Activated T-cell treated with anti-CD3 and anti-CD28 coated beads for 48 hours (primary cell): ENCODE results near the gene KRT33B.
"Not testable (repeated sequence)": the region's sequence is repeated elsewhere in the genome, so short reads cannot be mapped to it uniquely, and the experiment has no call there.

Experiments used
- DNase-seq: peaks from one replicate; pipeline ENCODE4 v3.0.0-alpha.2; 2020; ENCODE audit warnings: low read depth

Gene KRT33B

DNA sequence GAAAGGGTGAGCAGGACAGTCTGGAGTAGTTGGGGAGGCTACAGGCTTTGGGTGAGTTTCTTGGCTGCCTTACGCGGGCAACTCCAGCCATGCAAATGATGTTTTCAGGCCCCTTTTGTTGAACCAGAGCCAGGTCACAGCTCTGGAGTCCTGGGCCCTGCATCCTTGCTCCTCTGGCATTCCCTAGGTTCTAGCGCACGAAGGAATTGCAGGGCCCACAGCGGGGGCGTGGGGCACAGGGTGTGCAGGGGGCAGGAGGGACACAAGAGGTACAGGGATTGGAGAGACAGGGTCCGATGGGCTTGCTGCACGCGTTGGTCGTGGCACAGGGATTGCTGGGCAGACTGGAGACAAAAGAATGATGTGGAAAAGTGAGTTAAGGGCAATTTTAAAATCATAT, 24.2 kb upstream of the KRT33B start:
- DNase-seq: no peak

DNA sequence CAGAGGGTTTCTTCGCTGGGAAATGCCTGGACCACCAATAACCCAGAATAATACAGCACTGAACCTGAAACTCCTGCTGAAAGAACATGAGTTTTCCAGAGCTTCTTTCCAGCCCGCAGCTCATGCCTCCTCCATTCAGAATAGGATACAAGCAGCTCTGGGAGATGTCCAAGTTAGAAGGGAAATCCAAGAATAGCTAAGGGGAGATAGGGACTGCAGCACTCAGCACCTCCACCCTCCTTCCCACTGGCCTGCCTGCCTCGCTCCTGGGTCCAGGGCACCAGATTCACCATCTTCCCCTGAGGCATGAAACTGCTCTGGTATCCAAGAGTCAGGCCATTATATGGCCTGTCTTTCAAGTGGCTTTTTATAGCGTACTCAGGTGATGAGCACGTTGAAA, 23.7 kb upstream of the KRT33B start:
- DNase-seq: no peak

- DNase-seq: no peak
Observed at GRCh38 chr17:41392278-41392677, 22.7 kb upstream of the KRT33B start.

DNA sequence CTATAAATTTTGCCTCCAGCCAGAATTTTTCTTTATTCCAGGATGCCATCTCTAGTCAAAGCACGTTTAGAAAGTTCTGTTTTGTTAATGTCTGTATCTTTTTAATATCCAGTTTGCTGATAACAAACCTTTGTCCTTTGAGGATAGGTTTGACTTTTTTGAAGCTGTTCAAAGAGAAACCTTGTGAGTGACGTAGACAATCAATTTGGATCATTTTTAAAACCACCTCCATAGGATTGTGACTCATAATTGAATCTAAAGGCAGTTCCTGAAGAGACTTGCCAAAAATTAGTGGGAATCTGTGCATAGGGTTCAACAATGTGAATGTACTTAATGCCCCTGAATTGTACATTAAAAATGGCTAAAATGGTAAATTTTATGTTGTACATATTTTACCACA, 21.9 kb upstream of the KRT33B start:
- DNase-seq: no peak

- DNase-seq: no peak
Observed at GRCh38 chr17:41390411-41390938, 20.9 kb upstream of the KRT33B start.

GRCh38 chr17:41387670-41388069, 18.1 kb upstream of the KRT33B start:
- no peak for DNase-seq

DNA sequence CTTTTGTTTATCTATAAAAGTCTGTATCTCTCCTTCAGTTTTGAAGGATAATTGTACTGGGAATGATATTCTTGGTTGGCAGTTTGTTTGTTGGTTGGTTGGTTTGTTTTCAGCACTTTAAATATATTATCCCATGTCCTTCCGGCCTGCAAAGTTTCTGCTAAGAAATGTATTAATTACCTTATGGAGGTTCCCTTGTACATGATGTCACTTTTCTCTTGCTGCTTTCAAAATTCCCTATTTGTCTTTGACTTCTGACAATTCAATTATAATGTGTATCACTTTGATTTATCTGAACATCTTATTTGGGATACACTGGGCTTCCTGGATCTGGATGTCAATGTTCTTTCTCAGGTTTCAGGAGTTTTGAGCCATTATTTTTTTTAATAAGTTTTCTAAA, 16.6 kb upstream of the KRT33B start:
- DNase-seq: no peak

GRCh38 chr17:41383690-41384089, 14.1 kb upstream of the KRT33B start:
- no peak for DNase-seq

- no peak for DNase-seq
Observed at GRCh38 chr17:41382394-41382793, 12.8 kb upstream of the KRT33B start.

DNA sequence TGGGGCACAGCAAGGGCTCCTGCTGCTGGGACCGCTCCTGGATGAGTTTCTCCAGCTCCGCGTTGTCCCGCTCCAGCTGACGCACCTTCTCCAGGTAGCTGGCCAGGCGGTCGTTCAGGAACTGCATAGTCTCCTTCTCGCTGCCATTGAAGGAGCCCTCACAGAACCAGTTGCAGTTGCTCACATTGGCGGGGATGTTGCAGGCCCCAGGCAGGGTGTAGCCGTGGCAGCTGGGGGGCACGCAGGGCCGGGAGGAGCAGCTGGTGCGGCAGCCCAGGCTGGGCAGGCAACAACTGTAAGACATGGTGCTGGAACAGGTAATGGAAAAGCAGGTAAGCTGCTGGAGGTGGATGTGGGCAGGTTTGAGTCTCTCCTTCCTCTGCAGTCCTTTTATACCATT, 12.3 kb upstream of the KRT33B start, which contains the start of gene KRT34:
Gene KRT34, minus strand, starts transcription at position 364 of the 400 bp plus-strand sequence. Its CDS starts 60 bp downstream, at position 304.
- DNase-seq: not testable (repeated sequence)

DNA sequence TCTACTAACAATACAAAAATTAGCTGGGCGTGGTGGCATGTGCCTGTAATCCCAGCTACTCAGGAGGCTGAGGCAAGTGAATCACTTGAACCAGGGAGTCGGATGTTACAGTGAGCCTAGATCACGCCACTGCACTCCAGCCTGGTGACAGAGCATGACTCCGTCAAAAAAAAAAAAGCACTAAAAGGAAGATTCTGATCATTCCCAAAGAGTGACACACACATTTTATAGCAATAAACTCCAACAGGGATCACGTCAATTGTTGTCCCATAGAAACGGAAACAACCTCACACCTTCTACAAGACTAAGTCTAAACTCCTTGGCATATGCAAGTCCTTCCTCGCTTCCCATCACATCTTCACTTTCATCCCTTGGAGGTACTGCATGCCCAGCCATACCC, 10.5 kb upstream of the KRT33B start:
- DNase-seq: not testable (repeated sequence)

GRCh38 chr17:41377546-41377945, 7.9 kb upstream of the KRT33B start:
- no peak for DNase-seq

DNA sequence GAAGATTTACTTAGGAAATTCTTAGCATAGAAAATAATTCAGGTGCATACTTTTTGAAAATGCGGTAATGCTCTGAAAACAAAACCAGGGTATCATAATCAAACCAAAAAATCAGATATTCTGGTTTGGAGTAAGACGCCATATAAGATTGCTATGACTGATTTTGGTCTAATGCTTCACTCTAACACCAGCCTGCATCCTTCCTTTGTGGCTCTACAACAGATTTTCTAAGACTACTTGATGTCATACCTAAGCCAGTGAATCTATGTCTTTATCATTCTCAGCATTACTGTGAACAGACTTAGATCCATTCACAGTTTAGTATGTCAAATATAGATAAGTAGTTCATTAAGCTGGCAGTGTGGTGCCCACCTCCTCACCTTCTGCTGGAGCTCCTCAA, 590 bp downstream of the KRT33B start:
- no peak for DNase-seq

DNA sequence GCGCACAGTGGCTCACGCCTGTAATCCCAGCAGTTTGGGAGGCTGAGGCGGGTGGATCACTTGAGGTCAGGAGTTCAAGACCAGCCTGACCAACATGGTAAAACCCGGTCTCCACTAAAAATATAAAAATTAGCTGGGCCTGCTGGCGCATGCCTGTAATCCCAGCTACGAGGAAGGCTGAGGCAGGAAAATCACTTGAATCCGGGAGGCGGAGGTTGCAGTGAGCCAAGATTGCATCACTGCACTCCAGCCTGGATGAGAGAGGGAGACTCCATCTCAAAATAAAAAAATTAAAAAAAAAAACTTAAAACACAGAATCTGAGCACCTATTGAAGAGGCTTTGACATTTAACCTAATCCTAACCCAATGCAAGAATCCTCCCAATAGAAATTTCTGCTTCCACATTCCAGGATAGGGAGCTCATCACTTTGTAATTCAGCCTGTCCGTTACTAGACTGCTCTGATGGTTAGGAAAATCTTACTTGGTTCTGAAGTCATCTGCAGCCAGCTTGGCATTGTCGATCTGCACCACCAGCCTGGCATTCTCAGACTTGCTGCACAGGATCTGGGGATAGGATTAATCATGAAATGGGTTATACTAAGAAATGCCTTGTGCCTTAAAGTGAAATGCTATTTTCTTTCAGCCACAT, 2.1 kb downstream of the KRT33B start:
- DNase-seq: no peak

- DNase-seq: no peak
Observed at GRCh38 chr17:41366070-41366469, 3.5 kb downstream of the KRT33B start.

DNA sequence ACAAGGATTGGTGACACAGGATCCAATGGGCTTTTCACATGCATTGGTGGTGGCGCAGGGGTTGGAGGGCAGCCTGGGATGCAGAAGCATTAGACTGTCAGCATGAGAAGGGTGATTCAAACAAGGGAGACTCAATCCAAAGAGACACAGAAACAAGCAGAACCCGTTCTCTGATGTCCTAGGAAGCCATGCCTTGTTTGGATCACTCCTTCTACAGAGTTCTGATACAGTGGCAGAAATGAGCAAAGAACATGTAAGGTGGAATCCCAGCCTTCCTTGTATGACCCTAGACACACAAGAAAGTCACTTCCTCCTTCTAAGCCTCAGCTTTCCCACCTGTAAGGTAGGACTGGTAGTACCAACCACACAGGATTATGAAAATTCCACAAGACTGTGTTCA, 5.7 kb downstream of the KRT33B start:
- no peak for DNase-seq

DNA sequence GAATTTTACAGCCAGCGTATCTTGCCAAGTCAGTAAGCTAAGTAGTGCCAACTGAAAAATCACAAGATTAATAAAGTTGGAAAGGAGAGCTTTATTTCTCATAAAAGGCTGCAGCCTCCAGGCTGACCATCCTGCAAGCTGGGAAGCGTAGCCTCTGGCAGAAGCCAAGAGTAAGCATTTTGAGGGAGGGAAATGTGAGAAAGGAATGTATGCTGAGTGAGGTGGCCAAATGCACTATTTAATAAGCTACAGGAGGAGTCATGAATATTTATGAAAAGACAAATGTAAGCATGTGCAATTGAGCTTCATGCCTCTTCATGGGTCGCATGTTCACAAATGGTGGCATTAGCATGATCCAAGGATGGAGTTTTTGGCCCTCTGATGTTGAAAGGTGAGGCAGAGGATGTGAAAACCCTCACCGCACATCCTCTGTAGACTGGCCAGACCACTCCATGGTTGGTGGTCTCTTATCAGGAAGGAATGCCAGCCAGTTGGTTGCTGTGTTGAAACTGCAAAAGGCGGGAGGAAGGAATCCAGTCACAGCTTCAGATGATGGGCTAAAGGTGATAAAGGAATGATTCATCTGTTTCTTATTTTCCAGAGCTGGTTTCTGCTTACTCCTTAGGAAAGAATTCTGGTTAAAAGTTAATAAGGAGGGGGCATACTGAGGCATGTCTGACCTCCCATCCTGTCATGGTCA, 9.2 kb downstream of the KRT33B start:
- DNase-seq: no peak

DNA sequence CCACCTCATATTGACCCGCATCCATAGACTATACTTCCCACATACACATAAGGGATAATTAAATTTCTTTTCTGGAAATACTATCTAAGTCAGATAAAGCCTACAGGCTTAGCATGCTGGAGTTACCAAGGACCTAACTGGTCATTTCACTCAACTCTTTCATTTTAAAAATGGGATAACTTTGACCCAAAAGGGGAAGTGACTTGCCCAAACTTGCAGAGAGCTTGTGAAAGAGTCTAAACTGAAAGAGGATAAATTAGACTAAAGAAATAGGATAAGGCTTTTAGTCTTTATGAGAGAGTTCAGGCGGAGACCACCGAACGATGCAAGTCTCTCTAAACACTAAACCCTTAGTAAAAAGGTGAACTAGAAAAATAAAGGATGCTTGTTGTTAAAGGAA, 15.1 kb downstream of the KRT33B start:
- no peak for DNase-seq

DNA sequence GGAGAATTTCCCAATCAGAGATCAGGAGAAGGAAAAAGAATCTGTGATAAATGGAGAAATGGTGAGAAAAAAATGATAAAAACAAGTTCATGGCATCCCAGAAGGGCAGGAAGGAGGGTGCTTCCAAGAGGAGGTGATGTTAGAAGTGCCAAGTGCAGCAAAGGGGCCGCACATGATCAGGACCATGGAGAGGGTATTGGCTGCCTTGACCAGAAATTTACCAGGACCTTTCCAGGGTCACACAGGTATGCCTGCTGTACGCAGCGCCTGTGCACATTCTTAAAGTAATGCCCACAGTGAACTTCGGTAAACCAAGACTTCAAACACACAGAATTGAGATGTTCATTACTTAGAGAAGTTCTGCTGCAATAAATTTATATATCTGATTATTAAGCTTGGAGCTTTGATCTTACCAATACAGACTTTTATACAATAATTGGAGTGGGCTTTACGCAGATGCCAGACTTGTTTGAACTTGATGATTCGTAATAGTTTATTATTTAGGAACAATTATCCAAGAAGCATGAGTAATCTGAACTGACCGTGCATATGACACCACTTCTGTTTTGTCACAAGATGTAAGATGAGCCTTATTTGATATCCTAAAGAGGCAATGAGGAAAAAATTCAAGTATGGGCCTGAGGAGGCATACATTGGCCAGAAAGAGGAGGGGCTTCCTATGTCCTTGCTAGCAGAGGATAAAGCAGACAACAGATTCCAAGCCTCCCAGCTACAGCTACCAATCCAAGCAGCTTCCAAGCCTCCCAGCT, 16.8 kb downstream of the KRT33B start:
- no peak for DNase-seq

DNA sequence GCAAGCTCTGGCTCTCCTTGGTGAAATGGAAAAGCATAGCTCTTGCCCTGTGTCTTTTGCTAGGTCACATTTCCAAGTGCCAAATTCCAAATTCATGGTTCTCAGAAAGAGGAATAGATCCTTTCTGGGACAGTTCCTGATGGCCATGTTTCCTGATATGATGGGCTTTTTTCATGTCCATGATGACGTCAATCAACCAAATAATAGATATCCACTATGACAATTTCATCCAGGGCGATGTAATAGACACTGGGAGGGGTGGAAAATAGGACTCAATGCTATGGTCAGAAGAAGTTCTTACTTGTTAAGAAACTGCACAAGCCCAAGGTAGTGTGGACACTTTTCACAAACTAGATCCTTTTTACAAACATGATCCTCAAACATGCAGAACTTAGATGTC, 18.4 kb downstream of the KRT33B start:
- no peak for DNase-seq

- not testable (repeated sequence) for DNase-seq
Observed at GRCh38 chr17:41350381-41350878, 19.2 kb downstream of the KRT33B start, which contains the start of gene KRT33A. KRT33A (minus strand) TSS chr17:41350828; CDS start chr17:41350767, 61 bp downstream.
